Ascending aorta (tissue), 2 donors: ENCODE results near the gene XK. TPM values are rescaled to one million over a fixed set of nuclear protein-coding genes. Genes with fewer than 3 reads are reported as not detected.
"Not testable (repeated sequence)": the region's sequence is repeated elsewhere in the genome, so short reads cannot be mapped to it uniquely, and the experiment has no call there.

Experiments used
- DNase-seq, 2 donors: peaks; one replicate each; pipeline ENCODE4 v3.0.0-alpha.2; 2019; ENCODE audit warnings: low spot score in 2 of 2
- H3K27ac ChIP-seq, 2 donors: fragments of 200-600 bp; sonication (generic); one replicate each; pipeline ENCODE4 v1.5.1; 2016 to 2017; ENCODE audit warnings: mild to moderate bottlenecking in 1 of 2
- H3K27me3 ChIP-seq: fragments of 200-600 bp; sonication (generic); one replicate; pipeline ENCODE4 v1.5.1; 2017
- H3K36me3 ChIP-seq, 2 donors: fragments of 200-600 bp; sonication (generic); one replicate each; pipeline ENCODE4 v1.5.1; 2016
- H3K4me1 ChIP-seq, 2 donors: fragments of 200-600 bp; sonication (generic); one replicate each; pipeline ENCODE4 v1.5.1; 2016 to 2017; ENCODE audit warnings: mild to moderate bottlenecking in 1 of 2
- H3K4me3 ChIP-seq, 2 donors: fragments of 200-600 bp; sonication (generic); one replicate each; pipeline ENCODE4 v1.5.1; 2016 to 2017; ENCODE audit warnings: mild to moderate bottlenecking in 1 of 2
- H3K9me3 ChIP-seq, 2 donors: fragments of 200-600 bp; sonication (generic); one replicate each; pipeline ENCODE4 v1.5.1; 2016
- CTCF ChIP-seq, 3 experiments: fragments of 200-600 bp in 2 of 3; fragments of 450-650 bp in 1 of 3; sonication (generic) in 2 of 3; IDR thresholded peaks; one replicate each; pipeline ENCODE4 v1.5.1; 2016 to 2019; ENCODE audit warnings: antibody characterized with exemption in 3 of 3, mild to moderate bottlenecking in 1 of 3, moderate library complexity in 1 of 3
- intact Hi-C: fragments of 100-400 bp; cut with DNase I; formaldehyde crosslinking; loops from one replicate; pipeline ENCODE4 v1.15.1; 2023
- total RNA-seq: library from RNA; depleted of rRNA; stranded (reverse); fragments of >200 nt; gene quantifications from one replicate; pipeline ENCODE4 v1.1.0, GENCODE V29; 2016

Gene XK
- total RNA-seq, 1 donor from 2014 or later = 0.53 TPM

GRCh38 chrX:37765507-37765906, 79.9 kb downstream of the XK start:
- Histone ChIP-seq H3K27me3 (no peaks in the 10 kb centered on the region), H3K4me3 (no peak overlapping the region), H3K36me3 (no peaks in the 10 kb centered on the region), H3K27ac (no peak overlapping the region), H3K9me3 (peaks cover 0 to 6% of the 10 kb centered on the region in 2 donors), H3K4me1 (no peaks in the 10 kb centered on the region)
- TF ChIP-seq CTCF (IDR thresholded peaks at IDR 0.05) = no peak
- DNase-seq = no peak
- intact Hi-C loops = no loop called here

- no peak for DNase-seq
- intact Hi-C loops = no loop called here
- Histone ChIP-seq H3K9me3 (peaks cover 0 to 6% of the 10 kb centered on the region in 2 donors), H3K27ac (no peak overlapping the region), H3K4me3 (no peak overlapping the region), H3K36me3 (no peaks in the 10 kb centered on the region), H3K4me1 (no peaks in the 10 kb centered on the region), H3K27me3 (no peaks in the 10 kb centered on the region)
- no peak for TF ChIP-seq CTCF (IDR thresholded peaks at IDR 0.05)
Observed at GRCh38 chrX:37767430-37767829, 81.8 kb downstream of the XK start.

- H3K27me3 ChIP-seq, H3K27ac ChIP-seq, intact Hi-C loops, DNase-seq, H3K4me1 ChIP-seq, H3K4me3 ChIP-seq, H3K36me3 ChIP-seq, H3K9me3 ChIP-seq: not testable (repeated sequence)
Observed at GRCh38 chrX:37768866-37769265, 83.3 kb downstream of the XK start.

- no peaks in the 10 kb centered on the region for H3K36me3 ChIP-seq
- H3K4me1 ChIP-seq = no peaks in the 10 kb centered on the region
Observed at GRCh38 chrX:37776283-37776986, 90.8 kb downstream of the XK start.

GRCh38 chrX:37776987-37777325, 91.4 kb downstream of the XK start:
- no peak for DNase-seq
- TF ChIP-seq CTCF (IDR thresholded peaks at IDR 0.05) = no peak
- Histone ChIP-seq H3K36me3 (no peaks in the 10 kb centered on the region), H3K9me3 (no peaks in the 10 kb centered on the region), H3K4me1 (no peaks in the 10 kb centered on the region), H3K4me3 (no peak overlapping the region), H3K27me3 (no peaks in the 10 kb centered on the region), H3K27ac (no peak overlapping the region)
- intact Hi-C loops = no loop called here

More at GRCh38 chrX:37776283-37776986, 90.8 kb downstream of the XK start:
- TF ChIP-seq CTCF (IDR thresholded peaks at IDR 0.05) = no peak
- no peaks in the 10 kb centered on the region for H3K27me3 ChIP-seq
- no peaks in the 10 kb centered on the region for H3K9me3 ChIP-seq
- no peak overlapping the region for H3K27ac ChIP-seq
- H3K4me3 ChIP-seq = no peak overlapping the region
- intact Hi-C loops = no loop called here
- no peak for DNase-seq

GRCh38 chrX:37779857-37780256, 94.3 kb downstream of the XK start, which contains the start of gene CYBB:
CYBB (plus strand) TSS chrX:37780059; CDS start chrX:37780078, 19 bp downstream.
- no peak within 1 kb of the TSS for H3K27ac ChIP-seq
- H3K9me3 ChIP-seq = no peaks in the 10 kb centered on the region
- TF ChIP-seq CTCF (IDR thresholded peaks at IDR 0.05) = no peak
- no peaks in the 10 kb centered on the region for H3K36me3 ChIP-seq
- intact Hi-C loops = no loop called here
- H3K27me3 ChIP-seq = no peaks in the 10 kb centered on the region
- DNase-seq = no peak
- H3K4me1 ChIP-seq = no peaks in the 10 kb centered on the region
- H3K4me3 ChIP-seq = no peak within 1 kb of the TSS
